GM12878 (cell line): Measurements from ENCODE around the gene PPP2R2B. TPM values are rescaled to one million over a fixed set of nuclear protein-coding genes. Genes with fewer than 3 reads are reported as not detected.

Source experiments
- CBX3 ChIP-seq: fragments of 200-600 bp; sonication (generic); IDR thresholded peaks from 2 replicates; pipeline ENCODE4 v1.6.1; 2016; ENCODE audit warnings: low read depth, borderline replicate concordance
- CEBPB ChIP-seq, 2 experiments: fragments of 150-350 bp in 1 of 2; IDR thresholded peaks; 2 replicates each; pipeline ENCODE4 v1.6.1; 2012 to 2014; ENCODE audit warnings: low read depth in 2 of 2, low read length in 2 of 2, borderline replicate concordance in 1 of 2, inconsistent platforms in 1 of 2
- CTCF ChIP-seq, 3 experiments: IDR thresholded peaks in 2 of 3; conservative IDR thresholded peaks in 1 of 3; 2 replicates each; pipeline ENCODE4 v1.5.1; 2011; ENCODE audit warnings: low read depth in 3 of 3, low read length in 3 of 3, mild to moderate bottlenecking in 3 of 3, control low read depth in 2 of 3, moderate library complexity in 2 of 3, inconsistent platforms in 1 of 3, mixed read lengths in 1 of 3; ENCODE audit not compliant: control insufficient read depth in 2 of 3, insufficient read depth in 1 of 3; ENCODE audit errors: extremely low read depth in 1 of 3
- E2F8 ChIP-seq: fragments of 450-650 bp; IDR thresholded peaks from 2 replicates; pipeline ENCODE4 v1.6.1; 2018; ENCODE audit warnings: mild to moderate bottlenecking, low read depth, moderate library complexity; ENCODE audit not compliant: partially characterized antibody
- JUND ChIP-seq: IDR thresholded peaks from 2 replicates; pipeline ENCODE4 v1.6.1; 2012; ENCODE audit warnings: low read depth, mild to moderate bottlenecking, low read length, improper control_type of control experiment, moderate library complexity
- MAX ChIP-seq: IDR thresholded peaks from 2 replicates; pipeline ENCODE4 v1.6.1; 2012; ENCODE audit warnings: low read depth, low read length, improper control_type of control experiment
- RBBP5 ChIP-seq: fragments of 200-600 bp; sonication (generic); conservative IDR thresholded peaks from 2 replicates; pipeline ENCODE4 v1.6.1; 2016
- RUNX3 ChIP-seq: IDR thresholded peaks from 2 replicates; pipeline ENCODE4 v1.6.1; 2012; ENCODE audit warnings: low read length, inconsistent platforms
- SMC3 ChIP-seq: IDR thresholded peaks from 2 replicates; pipeline ENCODE4 v1.6.1; 2011; ENCODE audit warnings: low read length, improper control_type of control experiment, borderline replicate concordance
- ZNF687 ChIP-seq: fragments of 450-650 bp; IDR thresholded peaks from 2 replicates; pipeline ENCODE4 v1.6.1; 2017; ENCODE audit warnings: mild to moderate bottlenecking, moderate library complexity
- polyA plus RNA-seq, 11 experiments: library from polyadenylated mRNA; depleted of rRNA in 4 of 11; unstranded in 6 of 11; stranded (reverse) in 5 of 11; fragments of >200 nt; fragmentation: Nextera tagmentation in 4 of 11; fragmentation: Illumina TruSeq in 1 of 11; extraction: Ambion mirVana in 4 of 11; extraction: Trizol in 1 of 11; gene quantifications; 1 replicate in 1 of 11; 2 replicates in 10 of 11; pipeline versions ENCODE4 v1.2.1 to v1.2.3, GENCODE V29; 2011 to 2016; ENCODE audit warnings: inconsistent platforms in 2 of 11, missing spikeins in 2 of 11, low read depth in 1 of 11
- total RNA-seq, 4 experiments: library from RNA; depleted of rRNA in 3 of 4; stranded (reverse); fragments of >200 nt in 3 of 4; fragmentation: Illumina TruSeq in 1 of 4; extraction: Trizol in 1 of 4; gene quantifications; 2 replicates each; pipeline versions ENCODE4 v1.2.1 to v1.2.3, GENCODE V29; 2013 to 2021

The PPP2R2B gene
- total and polyA plus RNA-seq, 10 of the 15 experiments (the other 5 are each of a cell fraction or from before 2014, with no cell fraction given), result not detected

- TF ChIP-seq CTCF (IDR thresholded peaks at IDR 0.05 in 2 of 3, conservative IDR thresholded peaks at IDR 0.05 in 1 of 3; ENCODE audit: control insufficient read depth in 2 of 3, extremely low read depth in 1 of 3, insufficient read depth in 1 of 3, low read depth in 3 of 3, low read length in 3 of 3) (no peak), E2F8 (no peak), JUND (no peak), ZNF687 (no peak), CBX3 (no peak), RBBP5 (no peak), RUNX3 (no peak), MAX (no peak), CEBPB (IDR thresholded peaks at IDR 0.05; ENCODE audit: borderline replicate concordance in 1 of 2, low read depth in 2 of 2, low read length in 2 of 2) (no peak), SMC3 (no peak)
These were observed 41.9 kb upstream of the PPP2R2B start (continued) for GRCh38 chr5:146920351-146920881.
